ENCODE results near the gene ASH1L.

DNA sequence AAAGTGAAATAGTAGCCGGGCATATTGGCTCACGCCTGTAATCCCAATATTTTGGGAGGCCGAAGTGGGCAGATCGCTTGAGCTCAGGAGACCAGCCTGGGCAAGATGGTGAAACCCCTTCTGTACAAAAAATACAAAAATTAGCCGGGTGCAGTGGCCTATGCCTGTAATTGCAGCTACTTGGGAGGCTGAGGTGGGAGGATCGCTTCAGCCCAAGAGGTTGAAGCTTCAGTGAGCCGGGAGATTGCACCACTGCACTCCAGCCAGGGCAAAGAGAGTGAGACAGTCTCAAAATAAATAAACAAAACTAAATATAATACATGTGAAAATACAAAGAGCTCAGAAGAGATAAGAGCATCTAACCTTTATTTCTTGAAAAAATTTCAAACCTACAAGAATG is 45.1 kb upstream of the ASH1L start:
- TF ChIP-seq CTCF (conservative IDR thresholded peaks at IDR 0.05): no peak
- TF ChIP-seq EZH2 (IDR thresholded peaks at IDR 0.05; ENCODE audit: low read depth): no peak

Measured in PC-9 (cell line).